ENCODE data around the gene ZCCHC17.
A peak's percentile ranks its signal among the peaks of the same experiment; 100 is the strongest.
"Not testable (repeated sequence)": the region's sequence is repeated elsewhere in the genome, so short reads cannot be mapped to it uniquely, and the experiment has no call there.

The ZCCHC17 gene

DNA sequence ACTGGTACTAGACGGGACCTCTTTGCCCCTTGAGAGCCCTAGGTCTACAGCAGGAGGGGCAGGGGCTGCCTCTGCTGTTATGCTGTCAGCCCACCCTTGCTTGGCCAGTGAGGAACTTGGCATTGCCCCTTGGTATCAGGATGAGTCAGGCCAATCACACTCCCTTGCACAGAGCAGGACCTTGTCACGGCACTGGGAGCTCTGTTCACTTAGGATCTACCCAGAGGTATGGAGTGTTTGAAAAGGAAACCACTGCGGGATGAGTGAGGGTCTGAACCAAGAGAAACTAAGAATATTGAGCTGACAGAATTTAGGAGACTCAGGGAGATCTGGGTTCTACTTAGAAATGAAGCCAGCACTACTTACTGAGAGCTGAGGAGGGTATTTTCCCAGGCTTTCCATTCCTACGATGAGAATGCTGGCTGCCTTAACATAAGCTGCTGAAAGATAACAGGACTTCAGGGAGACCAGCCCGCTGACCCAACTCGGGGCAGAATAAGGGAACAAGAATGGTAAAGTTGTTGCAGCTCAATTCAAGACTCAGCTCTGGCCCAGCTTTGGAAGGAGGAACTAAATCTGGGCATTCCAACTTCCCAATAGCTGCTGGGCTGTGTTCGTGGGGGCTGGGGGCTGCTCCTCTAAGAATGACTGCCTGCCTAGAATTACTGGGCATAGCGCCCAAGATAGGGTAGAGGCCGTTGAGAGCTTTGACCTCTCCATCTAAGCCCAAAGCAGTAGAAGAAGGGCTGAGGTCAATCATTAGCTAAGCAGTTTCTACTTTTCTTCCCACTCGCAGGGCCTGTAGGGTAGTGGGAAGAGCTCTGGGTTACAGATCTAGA, 74.5 kb downstream of the ZCCHC17 start:
- DNase-seq, result no peak

GRCh38 chr1:31372051-31372450, 75.2 kb downstream of the ZCCHC17 start:
- no peak for DNase-seq

DNA sequence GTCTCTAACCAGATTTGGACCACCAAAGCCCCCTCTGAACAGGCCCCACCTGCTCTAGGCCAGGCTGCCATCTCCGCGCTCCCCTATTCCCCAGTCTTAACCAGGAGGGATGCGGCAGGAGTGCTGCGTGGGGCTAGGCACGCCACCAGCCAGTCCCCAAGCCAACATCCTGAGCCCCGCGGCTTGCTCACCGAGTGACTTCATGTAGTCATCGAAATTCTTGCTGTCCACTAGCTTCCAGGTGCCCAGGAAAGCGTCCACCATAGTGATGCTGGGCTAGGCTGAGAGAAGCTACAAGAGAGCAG, 75.9 kb downstream of the ZCCHC17 start:
- DNase-seq, result no peak

GRCh38 chr1:31373056-31373896, 76.4 kb downstream of the ZCCHC17 start, which contains the start of gene FABP3:
Gene FABP3, minus strand, starts transcription at chr1:31373076. Its CDS starts 62 bp downstream, at chr1:31373014.
- DNase-seq, result peak; percentile 63

- DNase-seq, result no peak
Measured at GRCh38 chr1:31373897-31374486, 77.2 kb downstream of the ZCCHC17 start.

DNA sequence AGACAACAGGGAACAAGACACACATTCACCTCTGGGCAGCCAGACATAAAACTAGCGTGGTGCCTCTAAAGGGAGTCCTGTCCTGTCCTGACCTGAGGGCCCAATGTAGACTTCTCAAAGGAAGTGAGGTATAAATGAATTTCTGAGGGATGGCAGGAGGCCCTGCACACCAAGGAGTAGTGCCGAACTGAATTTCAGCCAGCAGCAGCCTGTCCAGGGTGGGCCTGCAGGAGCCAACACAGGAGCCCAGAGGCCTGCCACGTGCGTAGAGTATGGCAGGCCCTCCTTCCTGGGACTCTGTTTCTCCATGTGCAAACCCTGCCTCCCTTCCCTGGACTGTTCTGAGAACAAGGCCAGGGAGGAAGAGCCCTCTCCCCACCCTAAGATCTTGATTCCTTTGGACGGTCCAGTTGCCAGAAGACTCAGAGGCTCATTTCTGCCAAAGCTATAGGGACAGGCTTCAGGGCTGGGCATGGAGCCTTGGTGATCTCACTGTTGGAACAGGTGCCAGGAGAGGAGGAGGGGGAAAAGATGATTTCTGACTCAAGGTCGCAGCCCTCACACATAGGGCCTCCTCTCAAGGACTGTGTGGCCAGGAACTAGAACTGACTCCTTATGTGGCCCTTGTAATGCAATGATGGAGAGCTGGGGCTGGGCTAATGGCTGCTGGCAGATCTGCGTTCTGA, 77.8 kb downstream of the ZCCHC17 start:
- DNase-seq, result no peak

DNA sequence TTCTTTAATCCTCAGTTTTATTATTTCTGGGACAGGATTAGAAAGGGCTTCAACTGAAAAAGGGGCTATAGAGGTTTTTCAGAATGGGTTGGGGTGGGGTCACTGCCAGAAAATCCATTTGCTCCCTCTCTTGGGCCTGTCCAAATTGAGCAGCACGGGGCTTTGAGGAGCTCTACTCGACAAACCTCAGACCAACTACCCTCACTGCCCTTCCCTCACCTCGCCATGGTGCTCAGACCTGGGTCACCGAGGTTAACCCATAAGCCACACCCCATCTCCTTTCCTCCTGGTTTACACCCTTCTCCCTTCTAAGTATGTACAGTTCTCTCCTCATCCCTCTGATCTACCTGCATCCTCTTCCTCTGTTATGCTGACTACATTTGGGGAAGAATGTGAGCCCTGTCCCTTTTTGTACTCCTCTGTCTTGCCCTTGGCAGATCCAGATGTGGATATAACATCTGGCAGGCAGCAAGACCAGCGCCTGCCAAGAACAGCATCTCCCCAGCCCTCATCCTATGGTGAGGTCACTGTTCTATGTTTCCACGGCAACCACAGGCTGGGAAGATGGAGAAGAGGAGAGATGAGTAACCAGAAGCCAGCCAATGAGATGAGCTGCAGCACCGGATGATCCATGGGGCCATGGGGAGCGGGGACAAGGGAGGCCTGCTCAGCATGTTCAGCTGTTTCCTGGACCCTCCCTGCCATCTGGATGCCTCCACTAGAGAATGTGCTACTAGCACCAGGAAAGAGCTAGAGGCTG, 79.7 kb downstream of the ZCCHC17 start:
- DNase-seq, result peak; percentile 97

DNA sequence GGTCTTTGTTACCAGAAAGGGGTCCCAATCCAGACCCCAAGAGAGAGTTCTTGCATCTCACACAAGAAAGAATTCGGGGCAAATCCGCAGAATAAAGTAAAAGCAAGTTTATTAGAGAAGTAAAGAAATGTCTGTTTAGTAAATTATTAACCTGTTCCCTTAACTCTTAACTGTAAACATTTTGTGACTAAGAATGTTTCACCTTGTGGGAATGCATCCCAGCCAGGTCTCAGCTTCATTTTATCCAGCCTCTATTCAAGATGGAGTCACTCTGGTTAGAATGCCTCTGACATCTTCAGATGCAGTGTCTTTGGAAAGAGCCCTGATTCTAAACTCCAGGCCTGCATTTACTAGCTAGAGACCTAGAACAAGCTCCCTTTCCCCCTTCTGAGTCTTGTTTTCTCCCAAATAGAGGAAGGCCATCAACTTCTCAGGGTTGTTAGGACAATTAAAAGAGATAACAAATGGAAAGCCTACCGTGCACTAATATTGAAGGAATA, 80.6 kb downstream of the ZCCHC17 start:
- DNase-seq, result no peak

DNA sequence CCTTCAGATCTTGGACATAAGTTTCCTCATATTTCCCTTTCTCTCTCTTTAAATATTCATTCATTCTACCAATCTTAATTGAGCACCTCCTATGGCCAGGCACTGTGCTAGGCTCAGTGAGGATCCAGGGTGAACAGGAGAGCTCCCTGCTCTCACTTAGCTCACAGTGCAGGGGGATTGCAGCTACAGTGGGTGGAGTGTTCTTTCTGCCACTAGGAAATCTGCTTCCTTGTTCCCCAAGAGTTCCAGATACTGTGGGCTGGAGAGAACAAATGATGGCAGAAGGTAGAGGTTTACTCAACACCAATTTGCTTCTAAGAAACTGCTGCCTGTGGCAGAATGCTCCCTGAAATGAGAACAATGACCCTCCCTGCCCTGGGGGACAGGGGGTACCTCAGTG, 81.2 kb downstream of the ZCCHC17 start:
- no peak for DNase-seq

GRCh38 chr1:31380181-31380580, 83.3 kb downstream of the ZCCHC17 start:
- no peak for DNase-seq

DNA sequence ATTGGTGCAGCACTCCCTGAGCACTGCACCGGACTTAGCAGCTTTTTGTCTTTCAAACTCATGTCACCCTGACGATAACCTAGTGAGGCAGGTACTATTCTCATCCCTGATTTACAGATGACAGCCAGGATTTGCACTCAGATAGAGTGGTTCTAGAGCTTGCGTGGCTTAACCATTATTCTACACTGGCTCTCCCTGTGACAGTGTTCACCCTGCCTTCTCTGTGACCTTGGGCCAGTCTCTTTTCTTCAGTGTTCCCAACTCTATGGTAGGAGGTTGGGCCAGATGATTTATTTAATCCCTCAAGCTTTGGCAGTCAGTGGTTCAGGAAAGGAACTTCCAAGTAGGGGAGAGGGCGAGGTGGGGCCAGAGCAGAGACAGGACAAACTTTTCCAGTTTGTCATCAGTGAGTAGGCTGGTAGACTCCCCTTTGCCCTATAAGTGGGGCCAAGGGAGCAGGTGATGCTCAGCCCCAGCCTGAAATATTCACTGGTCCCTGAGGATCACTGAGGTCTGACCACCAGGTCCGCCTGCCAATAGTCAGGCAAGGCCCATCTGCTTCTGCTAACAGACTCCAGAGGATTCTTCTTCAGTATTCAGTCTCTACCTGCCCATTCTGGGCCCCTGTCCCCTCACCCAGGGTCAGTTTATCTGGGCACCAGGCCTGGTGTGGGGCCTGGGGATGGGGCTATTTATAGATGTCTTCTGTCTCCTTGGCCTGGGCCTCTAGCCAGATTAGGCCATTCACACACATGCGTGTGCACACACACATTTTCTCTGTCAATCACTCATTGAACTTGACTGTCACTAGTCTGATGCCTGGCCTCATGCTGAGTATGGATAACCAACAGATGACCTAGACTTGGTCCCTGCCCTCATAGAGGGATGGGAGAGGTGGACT, 84.8 kb downstream of the ZCCHC17 start:
- no peak for DNase-seq

DNA sequence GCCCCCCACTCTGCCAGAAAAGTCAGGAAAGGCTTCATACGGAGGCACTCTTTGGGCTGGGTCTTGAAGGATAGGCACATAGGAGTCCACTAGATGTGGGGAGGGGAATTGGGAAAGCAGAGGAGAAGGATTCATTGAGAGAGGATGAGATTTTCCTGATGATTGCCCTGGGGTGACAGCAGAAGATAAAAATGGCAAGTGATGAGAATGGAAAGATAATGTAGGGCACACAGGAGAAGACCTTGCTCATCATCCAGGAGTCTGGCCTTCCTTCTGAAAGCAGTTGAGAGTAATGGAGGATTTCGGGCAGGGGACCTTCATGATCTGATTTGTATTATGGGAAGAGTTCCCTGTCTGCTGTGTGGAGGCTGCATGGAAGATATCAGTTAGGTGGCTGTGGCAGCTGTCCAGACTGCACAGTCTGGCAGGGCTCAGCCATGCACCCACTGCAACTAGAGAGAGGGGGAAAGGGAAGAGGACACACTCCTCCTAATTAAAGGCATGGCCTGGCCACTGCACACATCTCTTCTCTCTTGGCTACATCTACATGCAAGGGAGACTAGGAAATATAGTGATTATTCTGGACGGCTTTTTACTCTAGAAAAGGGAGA, 85.7 kb downstream of the ZCCHC17 start:
- DNase-seq, result no peak

DNA sequence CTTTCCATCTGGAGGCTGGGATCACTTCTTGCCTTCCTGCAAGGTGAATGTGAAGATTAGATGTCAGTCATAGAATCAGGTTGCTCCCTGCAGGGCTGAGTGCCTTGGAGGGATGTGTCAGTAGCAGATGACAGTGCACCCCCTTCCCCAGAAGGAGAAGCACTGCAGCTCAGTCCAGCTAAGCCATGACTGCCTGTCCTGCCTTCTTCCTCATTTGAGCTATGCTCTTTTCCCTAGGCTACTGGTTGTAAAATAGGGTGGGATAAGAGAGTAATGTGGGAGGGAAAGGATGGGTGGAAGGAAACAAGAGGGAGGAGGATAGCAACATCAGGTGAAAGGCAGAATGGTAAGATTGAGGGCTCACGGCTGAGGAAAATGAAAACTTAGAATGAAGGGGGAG, 87.1 kb downstream of the ZCCHC17 start:
- DNase-seq, result no peak

GRCh38 chr1:31386576-31387243, 89.9 kb downstream of the ZCCHC17 start:
- not testable (repeated sequence) for DNase-seq

GRCh38 chr1:31387612-31388011, 90.8 kb downstream of the ZCCHC17 start:
- DNase-seq, result peak; percentile 33

DNA sequence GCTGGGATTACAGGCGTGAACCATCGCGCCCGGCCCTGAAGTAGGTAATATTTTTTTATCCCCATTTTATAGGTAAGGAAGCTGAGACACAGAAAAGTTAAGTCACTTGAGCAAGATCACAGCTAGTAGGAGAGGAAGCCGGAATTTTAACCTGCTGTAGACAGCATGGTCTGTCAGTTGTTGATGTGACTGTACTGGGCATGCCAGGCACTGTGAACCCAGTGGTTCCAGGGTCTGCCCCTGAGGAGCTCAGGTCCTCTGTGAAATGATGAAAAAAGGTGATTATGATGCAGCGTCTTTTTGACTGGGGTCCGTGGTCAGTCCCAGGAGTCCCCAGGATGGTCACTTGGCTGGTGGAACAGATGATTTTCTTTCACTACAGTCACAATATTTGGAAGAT, 92.8 kb downstream of the ZCCHC17 start:
- DNase-seq, result no peak

GRCh38 chr1:31390071-31390470, 93.2 kb downstream of the ZCCHC17 start:
- no peak for DNase-seq

DNA sequence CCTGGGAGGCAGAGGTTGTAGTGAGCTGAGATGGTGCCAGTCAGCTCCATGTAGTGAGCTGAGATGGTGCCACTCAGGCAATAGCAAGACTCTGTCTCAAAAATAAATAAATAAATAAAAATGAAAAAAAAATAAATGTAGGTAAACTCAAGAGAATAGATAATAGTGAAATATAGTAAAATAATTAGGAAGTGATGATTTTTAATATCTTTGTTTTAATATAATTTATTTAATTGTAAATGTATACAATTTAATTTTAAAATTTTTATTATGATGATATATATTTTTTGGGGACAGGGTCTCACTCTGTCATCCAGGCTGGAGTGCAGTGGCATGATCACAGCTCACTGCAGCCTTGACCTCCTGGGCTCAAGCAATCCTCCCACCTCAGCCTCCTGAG, 96.6 kb downstream of the ZCCHC17 start:
- DNase-seq, result no peak

DNA sequence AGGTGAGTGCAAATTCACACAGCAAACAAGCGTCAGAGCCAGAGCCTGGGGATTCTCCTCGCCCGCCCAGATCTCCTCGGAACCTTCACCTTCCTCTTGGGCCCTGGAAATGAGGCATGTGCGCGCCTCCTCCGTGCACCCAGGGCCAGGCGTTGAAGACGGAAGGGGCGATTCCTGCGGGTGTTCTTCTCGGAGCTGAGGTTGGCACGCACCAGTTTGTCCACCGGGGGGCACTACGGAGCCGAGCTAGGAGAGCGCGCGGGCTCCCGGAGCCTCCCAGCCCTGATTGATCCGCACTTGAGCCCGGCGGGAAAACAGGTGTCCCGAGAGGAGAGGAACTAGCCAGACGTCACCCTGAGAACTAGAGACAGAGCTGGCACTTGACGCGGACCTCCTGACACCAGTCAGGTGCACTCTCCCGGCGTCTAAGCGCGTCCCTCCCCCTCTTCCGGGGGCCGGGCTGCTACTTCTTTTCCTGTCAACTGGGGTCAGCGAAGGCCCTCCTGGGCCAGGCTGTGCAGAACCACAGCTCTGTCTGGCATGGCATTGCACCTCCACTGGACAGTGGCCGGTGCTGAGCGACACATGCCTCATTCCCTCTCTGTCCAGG, 97.9 kb downstream of the ZCCHC17 start:
- peak; percentile 67 for DNase-seq
